Stimulated activated CD8-positive, alpha-beta memory T cell treated with anti-CD3 and anti-CD28 coated beads, Interleukin-7, amount 100 ng/mL, for 1 hour (primary cell): ENCODE data around the gene LRRC38.

Experiments
- DNase-seq, 2 donors: peaks; one replicate each; pipeline ENCODE4 v3.0.0-alpha.2; 2020; ENCODE audit warnings: low read depth in 2 of 2

The LRRC38 gene

DNA sequence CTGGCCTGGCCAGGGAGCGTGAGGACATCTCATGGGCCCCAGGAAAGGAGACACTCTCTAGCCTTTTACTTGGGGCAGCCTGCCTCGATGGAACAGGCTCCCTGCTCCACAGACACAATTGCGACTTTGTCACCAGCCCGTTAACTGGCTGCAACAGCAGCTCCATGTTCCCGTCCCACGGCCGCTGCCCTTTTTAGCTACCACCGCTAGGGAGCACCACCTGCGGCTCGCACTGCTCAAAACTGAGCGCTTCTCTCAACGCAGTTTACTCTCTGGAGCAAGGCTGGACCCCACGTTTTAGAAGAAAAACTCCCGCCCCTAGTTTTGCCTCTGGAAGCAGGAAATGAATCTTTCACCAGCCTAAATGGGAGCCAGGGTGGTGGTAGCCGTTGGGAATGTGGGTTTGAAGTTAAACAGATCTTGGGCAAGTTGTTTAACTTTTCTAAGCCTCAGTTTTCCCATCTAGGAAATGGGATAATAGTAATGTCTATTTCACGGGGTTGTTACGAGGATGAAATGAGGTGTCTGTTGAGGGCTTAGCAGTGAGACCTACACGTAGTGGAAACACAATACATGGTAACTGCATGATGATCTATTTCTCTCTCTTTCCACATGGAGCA, 3.5 kb upstream of the LRRC38 start:
- DNase-seq: no peak

DNA sequence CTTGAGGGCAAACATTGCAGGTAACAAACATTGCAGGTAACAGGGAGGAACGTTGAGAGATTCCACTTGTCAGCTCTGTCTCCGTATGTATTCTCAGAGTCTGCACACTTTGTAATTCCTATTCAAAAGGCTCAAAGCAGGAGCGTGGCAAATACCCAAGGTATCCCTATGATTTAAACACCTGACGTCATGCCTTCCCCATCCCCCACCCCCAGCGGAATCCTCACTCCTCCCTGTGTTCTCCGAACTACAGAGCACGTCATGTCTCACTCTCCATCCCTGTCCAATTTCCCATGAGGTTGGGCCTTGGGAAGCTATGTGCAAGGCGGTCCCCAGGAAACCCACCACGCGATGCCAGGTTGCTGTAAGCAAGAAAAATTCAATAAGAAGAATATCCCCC, 2.8 kb upstream of the LRRC38 start:
- DNase-seq: no peak

DNA sequence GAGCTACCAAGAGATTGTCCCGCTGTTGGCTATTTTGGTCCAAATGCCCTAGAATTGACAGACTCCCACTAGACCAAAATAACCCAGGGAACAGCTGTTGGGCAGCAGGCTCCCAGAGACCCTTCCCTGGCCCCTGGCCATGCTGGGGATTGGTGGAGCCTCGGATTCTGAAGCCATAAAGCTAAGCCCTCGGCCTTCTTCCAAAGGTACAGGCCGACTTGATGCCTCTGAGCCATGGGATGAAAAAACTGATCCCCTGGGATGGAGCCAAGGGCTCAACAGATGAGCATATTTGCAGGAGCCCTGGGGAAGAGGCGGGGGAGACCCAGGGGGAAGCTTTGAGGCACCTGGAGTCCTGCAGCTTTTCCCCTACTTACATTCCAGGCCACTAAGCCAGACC, 1.0 kb upstream of the LRRC38 start:
- no peak for DNase-seq

DNA sequence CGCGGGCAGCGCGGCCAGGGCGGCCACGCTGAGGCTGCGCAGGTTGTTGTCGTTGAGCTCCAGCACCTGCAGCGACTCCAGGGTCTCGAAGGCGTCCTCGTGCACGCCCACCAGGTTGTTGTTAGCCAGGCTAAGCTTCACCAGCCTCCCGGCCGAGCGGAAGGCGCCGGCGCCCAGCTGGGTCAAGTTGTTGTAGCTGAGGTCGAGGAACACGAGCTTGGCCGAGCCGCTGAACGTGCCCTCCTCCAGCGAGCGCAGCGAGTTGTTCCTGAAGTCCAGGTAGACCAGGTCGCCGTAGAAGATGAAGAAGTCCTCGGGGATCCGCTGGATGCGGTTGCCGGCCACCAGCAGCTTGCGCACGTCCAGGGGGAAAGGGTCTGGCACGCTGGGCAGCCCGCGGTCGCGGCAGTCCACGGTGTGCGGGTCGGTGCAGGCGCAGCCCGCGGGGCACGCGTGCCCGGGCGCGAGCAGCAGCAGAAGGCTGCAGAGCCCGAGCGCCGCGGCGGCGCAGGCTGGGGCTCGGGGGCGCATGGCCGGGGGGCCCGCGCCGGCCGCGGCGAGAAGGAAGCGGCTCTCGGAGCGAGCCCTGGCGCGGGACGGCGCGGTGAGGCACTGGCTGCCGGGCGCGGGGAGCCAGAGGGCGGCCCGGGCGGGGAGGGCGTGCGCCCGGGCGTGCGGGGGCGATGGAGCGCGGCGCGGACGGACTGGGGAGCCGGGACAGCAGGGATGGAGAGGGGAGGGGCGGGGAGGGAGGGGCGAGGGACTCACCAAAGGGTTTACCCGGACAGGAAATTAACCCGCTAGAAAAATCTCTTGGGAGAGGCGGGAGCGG, 524 bp downstream of the LRRC38 start:
- DNase-seq: no peak

DNA sequence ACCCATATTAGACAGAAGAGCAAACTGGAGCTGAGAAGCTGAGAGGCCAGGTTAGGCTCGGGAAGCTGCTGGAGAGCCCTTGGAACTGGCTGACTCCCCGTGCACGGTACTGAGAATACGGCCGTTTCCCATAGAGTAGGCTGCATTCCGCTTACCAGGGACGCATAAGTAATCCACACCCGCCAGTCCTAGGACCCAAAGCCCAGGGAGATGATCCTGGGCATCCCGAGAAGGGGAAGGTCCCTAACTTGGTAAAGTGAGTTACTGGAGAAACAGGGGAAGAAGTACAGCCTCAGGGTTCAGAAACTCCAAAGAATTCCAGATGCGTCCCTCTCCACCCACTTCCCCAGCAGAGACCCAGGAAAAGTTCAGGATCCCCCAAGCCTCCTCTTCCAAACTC, 1.3 kb downstream of the LRRC38 start:
- no peak for DNase-seq

DNA sequence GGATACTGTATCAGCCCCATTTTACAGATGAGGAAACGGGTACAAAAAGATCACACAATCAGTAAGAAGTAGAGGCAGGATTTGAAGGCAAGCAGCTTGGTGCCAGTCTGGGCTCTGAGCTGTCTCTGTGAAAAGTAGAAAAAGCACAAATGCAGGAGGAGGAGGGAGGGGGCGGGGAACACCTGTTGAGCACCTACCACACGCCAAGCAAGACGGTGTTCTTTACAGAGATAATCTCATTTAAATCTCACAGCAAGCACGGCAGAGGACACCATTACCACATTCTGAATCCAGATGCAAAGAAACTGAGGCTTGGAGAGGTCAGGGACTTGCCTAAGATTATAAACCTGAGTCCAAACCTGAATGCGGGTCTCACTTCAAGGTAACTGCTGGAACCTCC, 3.3 kb downstream of the LRRC38 start:
- DNase-seq: no peak

DNA sequence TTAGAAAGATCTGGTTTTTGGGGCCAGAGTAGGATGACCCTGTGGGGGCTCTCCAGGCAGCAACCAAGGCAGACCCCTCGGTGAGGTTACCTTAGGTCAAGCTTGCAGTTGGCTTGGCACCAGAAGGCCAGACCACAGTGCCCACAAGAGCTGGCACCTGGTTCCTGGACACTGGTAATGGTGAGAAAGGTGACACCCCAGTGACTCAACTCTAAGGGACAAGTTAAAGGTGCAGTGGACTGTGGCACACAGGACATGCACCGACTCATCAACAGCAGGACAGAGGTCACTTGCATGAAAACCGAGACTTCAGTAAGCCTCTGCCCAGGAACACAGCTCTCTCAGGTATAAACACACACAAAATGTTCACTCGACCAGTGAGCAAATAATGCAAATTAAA, 6.7 kb downstream of the LRRC38 start:
- no peak for DNase-seq

DNA sequence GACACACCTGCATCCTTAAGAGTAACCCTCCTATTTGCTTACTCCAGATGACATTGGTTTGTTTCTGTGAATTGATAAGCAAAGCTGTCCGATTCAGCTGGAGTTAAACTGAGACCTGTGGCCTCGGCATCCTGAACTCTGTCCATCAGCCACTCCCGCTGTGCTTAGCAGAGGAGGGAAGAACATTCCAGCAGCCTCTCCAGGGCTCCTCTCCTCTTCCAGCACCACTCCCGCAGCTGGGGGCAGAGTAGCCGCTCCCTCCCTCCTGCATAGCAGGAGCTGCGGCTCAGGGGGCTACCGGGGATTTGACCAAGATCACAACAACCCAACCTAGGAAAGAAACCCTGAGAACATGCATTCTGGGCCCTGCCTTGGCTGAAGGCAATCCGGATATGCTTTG, 8.8 kb downstream of the LRRC38 start:
- DNase-seq: no peak

DNA sequence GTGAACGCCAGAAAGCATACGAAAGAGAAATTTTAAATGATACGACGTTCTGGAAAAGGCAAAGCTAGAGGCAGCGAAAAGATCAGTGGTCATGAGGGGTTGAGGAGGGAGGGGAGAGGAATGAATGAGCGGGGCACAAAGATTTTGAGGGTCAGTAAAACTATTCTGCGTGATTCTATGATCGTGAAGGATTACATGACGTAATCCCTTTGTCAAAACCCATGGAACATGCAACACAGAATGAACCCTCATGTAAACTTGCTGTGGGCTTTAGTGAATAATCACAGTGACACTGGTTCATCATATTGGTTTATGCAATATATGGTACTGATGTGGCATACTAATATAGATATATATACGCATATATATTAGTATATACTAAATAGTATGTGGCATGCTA, 13.0 kb downstream of the LRRC38 start:
- DNase-seq: no peak

DNA sequence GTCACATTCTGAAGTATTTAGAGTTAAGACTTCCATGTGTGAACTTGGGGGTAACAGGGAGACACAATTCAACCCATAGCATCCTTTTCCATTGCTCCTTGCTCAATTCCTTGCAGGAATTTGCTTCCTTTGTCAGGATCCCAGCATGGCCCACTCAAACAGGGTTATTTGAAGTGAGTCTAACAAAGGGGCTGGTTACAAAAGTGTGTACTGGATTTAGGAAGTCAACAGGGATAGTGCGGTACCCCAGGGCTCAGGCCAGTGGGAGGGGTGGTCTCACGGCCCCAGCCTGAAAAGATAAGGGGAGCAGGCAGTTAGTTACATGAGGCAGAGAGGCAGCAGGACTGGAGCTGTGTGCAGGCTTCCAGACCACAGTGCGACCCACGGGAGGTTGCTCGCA, 14.4 kb downstream of the LRRC38 start:
- no peak for DNase-seq

DNA sequence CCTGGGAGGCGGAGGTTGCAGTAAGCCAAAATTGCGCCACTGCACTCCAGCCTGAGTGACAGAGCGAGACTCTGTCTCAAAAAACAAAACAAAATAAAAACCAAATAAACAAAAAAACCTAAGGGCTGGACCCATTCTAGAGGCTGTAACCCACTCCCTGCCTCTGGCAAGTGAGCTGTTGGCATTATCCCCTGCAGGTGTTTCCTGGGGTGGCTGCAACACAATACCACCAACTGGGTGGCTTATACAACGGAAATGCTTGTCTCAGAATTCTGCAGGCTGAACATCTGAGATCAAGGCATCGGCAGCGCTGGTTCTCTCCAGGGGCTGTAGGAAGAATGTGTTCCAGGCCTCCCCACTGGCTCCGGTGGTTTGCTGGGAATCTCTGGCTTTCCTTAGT, 15.2 kb downstream of the LRRC38 start:
- DNase-seq: no peak

DNA sequence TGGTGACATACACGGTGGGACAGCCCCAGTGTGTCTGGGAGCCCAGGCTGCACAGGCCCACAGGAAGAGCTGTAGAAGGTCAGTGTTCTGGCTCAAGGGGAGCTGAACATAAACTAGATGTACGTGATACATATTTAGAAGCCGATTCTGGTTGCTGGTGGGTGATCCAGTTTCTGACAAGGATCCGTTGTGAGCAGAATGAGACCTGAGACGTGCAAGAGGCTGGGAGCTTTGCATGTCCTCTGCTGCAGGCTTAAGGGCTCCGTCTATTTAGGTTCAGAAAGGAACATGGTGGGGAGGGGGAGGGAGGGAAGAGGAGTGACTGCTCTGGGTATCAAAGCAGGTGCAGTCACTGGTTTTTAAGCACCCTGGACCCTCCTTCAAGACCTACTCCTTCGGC, 18.6 kb downstream of the LRRC38 start:
- DNase-seq: no peak

DNA sequence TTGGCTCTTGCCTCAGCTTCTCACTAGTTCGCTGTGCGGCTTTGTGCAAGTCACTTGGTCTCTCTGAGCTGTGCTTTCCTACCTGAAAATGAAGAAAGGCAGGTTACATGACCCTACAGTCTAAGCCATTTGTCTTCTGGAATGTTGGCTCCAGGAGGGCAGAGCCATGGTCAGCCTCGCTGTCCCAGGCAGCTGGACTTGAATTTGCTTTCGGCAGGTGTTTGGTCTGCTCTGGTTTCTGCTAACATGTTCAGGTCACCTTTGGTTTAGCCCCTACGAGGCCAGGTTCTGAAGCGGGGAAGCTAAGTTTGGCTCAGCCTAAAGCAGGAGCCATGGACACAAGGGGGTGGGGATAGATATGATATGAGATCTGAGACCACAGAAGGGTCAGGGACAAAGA, 19.1 kb downstream of the LRRC38 start:
- no peak for DNase-seq

DNA sequence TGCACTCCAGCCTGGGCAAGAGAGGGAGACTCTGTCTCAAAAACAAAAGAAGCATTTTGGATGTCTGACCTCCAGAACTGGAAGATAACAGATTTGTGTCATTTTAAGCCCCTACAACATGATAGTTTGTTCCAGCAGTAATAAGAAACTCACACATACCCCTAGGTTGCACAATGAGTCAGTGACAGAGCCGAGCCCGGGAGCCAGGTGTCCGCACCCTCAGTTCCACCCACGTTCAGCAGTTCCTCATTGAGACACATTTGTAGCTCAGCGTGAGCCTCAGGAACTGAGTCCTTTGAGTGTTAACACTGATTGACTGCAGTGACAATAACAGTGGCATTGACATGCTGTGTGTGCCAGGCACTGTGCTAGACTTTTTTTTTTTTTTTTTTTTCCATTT, 19.8 kb downstream of the LRRC38 start:
- DNase-seq: no peak

DNA sequence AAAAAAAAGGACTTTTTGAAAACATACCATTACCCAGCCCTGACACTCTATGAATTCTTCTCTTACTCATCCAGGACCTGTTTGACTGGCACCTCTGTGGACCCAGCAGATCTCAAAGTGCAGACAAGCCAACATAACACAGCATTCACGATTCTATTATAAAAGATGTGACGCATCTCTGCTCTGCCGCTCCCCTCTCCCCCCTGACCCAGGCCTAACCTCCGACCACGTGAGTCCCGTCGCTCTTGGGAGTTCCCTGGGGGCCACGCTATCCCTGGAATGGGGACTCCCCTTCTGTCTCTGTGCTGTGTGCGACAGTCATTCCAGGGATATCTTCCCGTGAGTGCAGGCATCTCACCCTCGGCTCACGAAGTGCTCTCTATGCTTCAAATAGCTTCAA, 21.1 kb downstream of the LRRC38 start:
- DNase-seq: no peak

DNA sequence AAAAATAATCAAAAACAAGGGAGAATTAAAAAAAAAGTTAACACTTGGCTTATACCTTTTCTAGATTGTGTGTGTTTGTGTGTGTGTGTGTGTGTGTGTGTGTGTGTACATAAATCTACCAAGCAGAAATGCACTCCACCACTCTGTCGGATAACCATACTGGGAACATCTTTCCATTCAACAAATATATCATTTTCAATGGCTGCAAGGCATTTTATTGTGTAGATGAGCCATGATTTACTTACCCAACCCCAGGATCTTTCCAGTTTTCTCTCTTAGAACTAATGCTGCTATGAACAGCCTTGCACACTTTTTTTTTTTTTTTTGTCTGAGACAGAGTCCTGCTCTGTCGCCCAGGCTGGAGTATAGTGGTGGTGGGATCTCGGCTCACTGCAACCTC, 25.8 kb downstream of the LRRC38 start:
- DNase-seq: no peak

DNA sequence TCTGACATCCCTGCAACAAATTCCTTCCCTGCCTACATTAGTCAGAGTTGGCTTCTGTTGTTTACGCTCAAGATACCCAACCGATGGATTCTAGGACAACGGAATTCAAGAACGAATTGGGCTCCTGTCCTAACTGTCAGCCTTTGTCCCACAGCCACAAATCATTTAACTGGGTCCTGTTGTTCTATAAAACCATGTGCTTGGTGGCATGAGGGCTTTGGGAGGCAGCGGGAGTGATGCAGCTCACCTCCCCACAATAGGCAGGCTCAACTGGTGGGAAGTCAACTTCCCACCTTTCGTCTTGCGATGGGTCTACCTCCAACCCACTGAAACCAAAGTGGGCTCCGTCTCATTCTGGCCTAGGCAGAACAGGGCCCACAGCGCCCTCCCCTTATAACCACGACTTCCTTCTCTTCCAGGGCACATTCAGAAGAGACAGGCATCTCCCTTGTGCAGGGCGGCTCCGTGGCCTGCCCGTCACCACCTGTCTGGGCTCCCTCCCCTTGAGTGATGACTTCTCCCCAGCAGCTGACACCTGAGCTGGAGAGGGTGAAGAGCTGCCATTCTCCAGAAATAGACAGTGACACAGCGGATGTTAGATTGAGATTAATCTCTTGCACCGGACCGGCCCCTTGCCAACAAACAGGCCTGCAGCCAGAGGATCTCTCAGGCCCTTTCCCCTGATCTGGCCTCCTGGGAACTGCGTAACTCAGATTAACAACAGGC, 26.5 kb downstream of the LRRC38 start:
- no peak for DNase-seq

DNA sequence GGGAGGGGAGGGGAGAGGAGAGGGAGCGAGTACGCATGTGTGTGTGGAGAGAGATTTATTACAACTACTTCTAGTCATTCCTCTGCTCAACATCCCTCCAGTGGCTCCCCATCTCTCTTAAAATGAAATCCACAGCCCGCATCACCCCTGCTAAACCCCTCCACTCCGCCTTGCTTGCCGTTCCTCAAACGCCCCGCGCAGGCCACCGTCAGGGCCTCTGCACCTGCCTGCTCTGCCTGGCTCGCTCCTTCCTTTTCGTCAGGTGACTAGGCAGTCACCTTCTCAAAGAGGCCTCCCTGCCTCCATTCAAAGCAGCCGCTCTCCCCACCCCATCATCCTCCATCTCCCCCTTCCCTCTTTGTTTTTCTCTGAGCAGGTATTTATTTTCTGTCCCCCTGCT, 29.9 kb downstream of the LRRC38 start:
- no peak for DNase-seq

DNA sequence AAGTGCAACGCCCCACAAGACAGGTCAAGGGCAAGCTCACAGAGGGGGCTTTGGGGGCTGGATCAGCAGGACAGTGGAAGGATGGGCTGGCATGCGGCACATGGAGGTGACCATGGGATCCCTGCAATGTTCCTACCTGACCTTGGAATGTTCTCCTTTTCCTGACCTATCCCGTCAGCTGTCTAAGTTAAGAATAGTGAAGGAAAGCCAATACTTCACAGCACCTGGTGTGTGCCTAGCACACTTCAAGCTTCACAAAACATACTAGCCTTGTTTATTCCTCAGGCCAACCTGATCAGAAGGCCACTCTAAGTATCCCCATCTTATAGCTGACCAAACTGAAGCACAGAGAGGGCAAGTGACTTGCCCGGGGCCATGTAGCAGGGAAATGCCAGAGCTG, 31.2 kb downstream of the LRRC38 start:
- DNase-seq: no peak

DNA sequence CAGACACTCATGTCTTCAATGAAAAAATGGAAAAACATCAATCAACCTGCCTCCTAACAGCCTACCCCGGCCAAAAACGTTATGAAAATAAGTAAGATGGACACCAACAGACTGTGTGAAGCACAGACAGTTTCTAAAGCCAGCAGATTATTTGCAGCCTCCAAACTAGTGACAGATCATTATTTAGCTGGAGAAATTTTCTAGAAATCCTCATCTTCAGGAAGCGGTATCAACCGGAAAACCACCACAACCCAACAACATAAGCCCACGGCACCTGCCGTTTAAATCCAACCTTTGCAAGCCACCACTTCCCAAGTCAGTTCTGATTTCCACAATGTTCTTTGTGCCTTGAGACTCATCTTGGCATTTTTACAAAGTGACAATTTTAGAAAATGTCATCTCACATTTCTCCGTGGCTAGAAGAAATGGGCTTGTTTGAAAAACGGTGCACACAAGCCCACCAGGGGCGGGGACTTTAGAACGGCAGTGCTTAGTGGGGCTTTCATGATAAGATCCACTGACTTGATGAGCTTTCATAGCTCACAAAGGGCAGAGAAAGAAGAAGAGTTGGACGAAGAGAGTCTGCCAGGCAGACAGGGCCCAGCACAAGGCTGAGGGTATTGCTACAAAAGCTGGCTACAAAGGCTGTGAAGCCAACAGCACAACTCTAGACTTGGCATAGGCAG, 34.5 kb downstream of the LRRC38 start:
- DNase-seq: no peak

DNA sequence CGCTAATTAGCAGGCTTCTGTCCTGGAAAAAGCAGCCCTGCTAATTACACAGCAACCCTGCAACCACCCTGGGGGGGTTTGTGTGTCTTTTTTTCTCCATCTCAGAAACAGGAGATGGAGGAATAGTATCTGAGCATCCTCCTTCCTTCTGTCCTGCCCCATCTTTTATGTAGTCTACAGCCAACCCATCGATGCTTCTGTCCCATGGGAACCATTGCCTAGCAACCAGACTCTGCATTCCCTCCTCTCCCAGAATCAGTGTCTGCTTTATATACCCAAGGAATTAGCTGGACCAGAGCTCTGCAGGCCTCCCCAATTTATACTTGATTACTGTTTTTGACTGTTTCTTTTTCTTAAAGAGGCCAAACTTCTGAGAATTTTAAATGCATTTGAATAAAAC, 35.1 kb downstream of the LRRC38 start:
- DNase-seq: no peak

DNA sequence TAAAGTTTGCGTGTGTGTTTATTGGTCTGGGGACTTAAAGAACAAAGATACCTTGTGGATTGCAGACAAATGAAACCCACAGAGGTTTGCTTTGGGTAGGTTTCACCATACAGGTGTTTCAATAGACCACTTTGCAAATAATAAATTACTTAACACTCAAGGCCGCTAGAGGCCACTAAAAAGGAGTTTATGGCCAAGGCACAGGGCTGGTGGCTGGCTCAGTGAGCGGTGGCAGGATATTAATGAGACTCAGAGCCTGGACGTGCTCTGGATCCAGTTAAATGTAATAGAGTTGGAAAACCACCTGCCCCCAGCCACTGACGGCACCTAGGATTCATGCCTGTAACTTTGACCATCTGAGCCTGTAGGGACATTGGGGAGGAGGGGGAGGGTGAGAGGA, 44.5 kb downstream of the LRRC38 start:
- DNase-seq: no peak

DNA sequence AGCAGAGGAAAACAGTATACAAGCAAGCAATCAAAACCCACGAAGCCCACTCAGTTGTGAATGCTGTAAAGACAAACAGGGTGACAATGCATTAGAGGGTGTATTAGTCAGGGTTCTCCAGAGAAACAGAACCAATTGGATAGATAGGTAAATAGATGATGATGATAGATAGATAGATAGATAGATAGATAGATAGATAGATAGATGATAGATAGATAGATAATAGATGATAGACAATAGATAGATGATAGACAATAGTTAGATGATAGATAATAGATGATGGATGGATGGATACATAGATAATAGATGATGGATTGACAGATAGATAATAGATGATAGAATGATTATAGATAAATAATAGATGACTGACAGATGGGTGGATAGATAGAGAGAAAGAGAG, 48.3 kb downstream of the LRRC38 start:
- no peak for DNase-seq
